ENCODE data around the gene TNFRSF17. TPM values are rescaled to one million over a fixed set of nuclear protein-coding genes. Genes with fewer than 3 reads are reported as not detected.
"Not testable (repeated sequence)": the region's sequence is repeated elsewhere in the genome, so short reads cannot be mapped to it uniquely, and the experiment has no call there.

TNFRSF17 gene
- total and polyA plus RNA-seq, 3 experiments from 2014 or later, result not detected

DNA sequence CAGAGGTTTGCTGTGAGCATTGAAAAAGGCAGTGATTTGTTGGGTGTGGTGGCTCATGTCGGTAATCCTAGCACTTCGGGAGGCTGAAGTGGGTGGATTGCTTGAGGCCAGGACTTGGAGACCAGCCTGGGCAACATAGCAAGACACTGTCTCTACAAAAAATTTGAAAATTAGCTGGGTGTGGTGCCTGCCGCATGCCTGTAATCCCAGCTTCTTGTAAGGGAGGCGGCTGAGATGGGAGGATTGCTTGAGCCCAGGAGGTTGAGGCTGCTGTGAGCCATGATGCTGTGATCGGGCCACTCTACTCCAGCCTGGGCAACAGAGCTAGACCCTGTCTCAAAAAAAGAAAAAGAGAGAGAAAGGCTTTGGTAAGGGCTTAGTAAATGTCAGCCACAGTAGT lies 16.2 kb upstream of the TNFRSF17 start:
- H3K4me1 Mint-ChIP-seq, result no peaks in the 10 kb centered on the region

GRCh38 chr16:11949527-11949926 lies 15.5 kb upstream of the TNFRSF17 start:
- Mint-ChIP-seq H3K27me3 (no peaks in the 10 kb centered on the region), H3K27ac (no peak overlapping the region), H3K4me3 (no peak overlapping the region), H3K36me3 (no peaks in the 10 kb centered on the region), H3K4me1 (no peaks in the 10 kb centered on the region), H3K9me3 (no peaks in the 10 kb centered on the region)
- Histone ChIP-seq H3K27me3 (ENCODE audit: insufficient read depth, low read length, poor library complexity, severe bottlenecking) (no peaks in the 10 kb centered on the region), H3K9me3 (ENCODE audit: low read length) (no peaks in the 10 kb centered on the region), H3K4me3 (ENCODE audit: low read length) (no peak overlapping the region), H3K4me1 (ENCODE audit: insufficient read depth, low read length) (no peaks in the 10 kb centered on the region), H3K36me3 (ENCODE audit: insufficient read depth, low read length) (no peaks in the 10 kb centered on the region), H3K27ac (ENCODE audit: low read depth, low read length) (no peak overlapping the region)
- CTCF ChIA-PET, result interaction anchor here (2.7 kb wide), 1 partner anchor 118 kb away, joined by 18 read pairs; no protein-coding TSS in a partner anchor
- POLR2A ChIA-PET, result no interaction called here
- DNase-seq, result no peak

More for the DNA sequence above, 16.2 kb upstream of the TNFRSF17 start:
- no peaks in the 10 kb centered on the region for H3K36me3 ChIP-seq (ENCODE audit: insufficient read depth, low read length)
- H3K27ac ChIP-seq (ENCODE audit: low read depth, low read length), result no peak overlapping the region
- no peak overlapping the region for H3K27ac Mint-ChIP-seq
- no peak overlapping the region for H3K4me3 ChIP-seq (ENCODE audit: low read length)
- H3K9me3 Mint-ChIP-seq, result no peaks in the 10 kb centered on the region
- no peaks in the 10 kb centered on the region for H3K4me1 ChIP-seq (ENCODE audit: insufficient read depth, low read length)
- no peaks in the 10 kb centered on the region for H3K36me3 Mint-ChIP-seq
- no peak overlapping the region for H3K4me3 Mint-ChIP-seq
- no peak for DNase-seq
- no peaks in the 10 kb centered on the region for H3K27me3 Mint-ChIP-seq
- H3K9me3 ChIP-seq (ENCODE audit: low read length), result no peaks in the 10 kb centered on the region
- H3K27me3 ChIP-seq (ENCODE audit: insufficient read depth, low read length, poor library complexity, severe bottlenecking), result no peaks in the 10 kb centered on the region
- ChIA-PET CTCF (interaction anchor here (2.7 kb wide), 1 partner anchor 119 kb away, joined by 18 read pairs; no protein-coding TSS in a partner anchor), POLR2A (no interaction called here)

DNA sequence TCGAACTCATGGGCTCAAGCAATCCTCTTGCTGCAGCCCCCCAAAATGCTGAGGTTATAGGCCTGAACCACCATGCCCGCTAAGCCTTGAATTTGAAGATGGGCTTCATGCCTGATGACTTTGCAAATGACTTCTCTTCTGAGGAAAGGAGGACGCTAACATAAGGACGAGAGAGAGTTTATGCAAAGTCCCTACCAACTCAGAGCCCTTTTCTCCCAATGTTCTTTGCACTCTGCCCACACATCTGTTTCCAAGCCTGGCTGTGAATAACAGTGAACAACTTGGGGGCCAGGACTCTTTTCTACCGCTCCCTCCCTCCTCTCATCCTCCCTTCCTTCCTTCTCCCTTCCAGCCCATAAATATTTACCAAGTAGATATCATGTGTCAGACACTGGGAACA lies 14.6 kb upstream of the TNFRSF17 start:
- no peak overlapping the region for H3K27ac ChIP-seq (ENCODE audit: low read depth, low read length)
- no peaks in the 10 kb centered on the region for H3K27me3 Mint-ChIP-seq
- no peaks in the 10 kb centered on the region for H3K36me3 Mint-ChIP-seq
- H3K27ac Mint-ChIP-seq, result no peak overlapping the region
- H3K4me3 Mint-ChIP-seq, result no peak overlapping the region
- H3K9me3 Mint-ChIP-seq, result no peaks in the 10 kb centered on the region
- no peaks in the 10 kb centered on the region for H3K36me3 ChIP-seq (ENCODE audit: insufficient read depth, low read length)
- H3K4me1 Mint-ChIP-seq, result no peaks in the 10 kb centered on the region
- no peaks in the 10 kb centered on the region for H3K27me3 ChIP-seq (ENCODE audit: insufficient read depth, low read length, poor library complexity, severe bottlenecking)
- no peak for DNase-seq
- no peak overlapping the region for H3K4me3 ChIP-seq (ENCODE audit: low read length)
- no peaks in the 10 kb centered on the region for H3K4me1 ChIP-seq (ENCODE audit: insufficient read depth, low read length)
- no peaks in the 10 kb centered on the region for H3K9me3 ChIP-seq (ENCODE audit: low read length)
- ChIA-PET CTCF (no interaction called here), POLR2A (no interaction called here)

- not testable (repeated sequence) for H3K27me3 Mint-ChIP-seq
These were observed 11.4 kb upstream of the TNFRSF17 start for GRCh38 chr16:11953576-11953975.

DNA sequence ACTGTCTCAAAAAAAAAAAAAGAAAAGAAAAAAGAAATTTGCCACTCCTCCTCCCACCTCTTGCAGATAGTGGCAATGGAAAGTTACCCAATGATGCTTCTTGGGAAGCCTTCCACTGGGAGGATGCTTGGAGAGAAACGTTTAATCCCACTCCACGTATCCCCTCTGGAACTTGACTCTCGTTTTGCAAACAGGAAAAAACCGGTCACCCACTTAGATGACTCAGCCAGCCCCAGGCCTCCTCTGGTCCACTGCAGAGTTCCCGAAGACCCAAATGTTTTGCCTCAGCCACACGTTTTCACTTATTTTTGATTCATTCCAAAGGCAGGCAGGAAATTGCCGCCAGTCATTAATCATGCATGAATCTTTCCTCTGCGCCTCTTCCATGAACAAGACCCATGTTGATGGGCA lies 9.3 kb upstream of the TNFRSF17 start:
- POLR2A ChIA-PET, result no interaction called here

More at GRCh38 chr16:11953576-11953975, 11.4 kb upstream of the TNFRSF17 start:
- POLR2A ChIA-PET; H3K4me1 ChIP-seq (ENCODE audit: insufficient read depth, low read length); H3K9me3 Mint-ChIP-seq; H3K4me3 ChIP-seq (ENCODE audit: low read length); H3K4me1 Mint-ChIP-seq; CTCF ChIA-PET; H3K27ac Mint-ChIP-seq; H3K36me3 Mint-ChIP-seq; H3K4me3 Mint-ChIP-seq; H3K27ac ChIP-seq (ENCODE audit: low read depth, low read length); DNase-seq; H3K9me3 ChIP-seq (ENCODE audit: low read length); H3K27me3 ChIP-seq (ENCODE audit: insufficient read depth, low read length, poor library complexity, severe bottlenecking); H3K36me3 ChIP-seq (ENCODE audit: insufficient read depth, low read length): not testable (repeated sequence)

DNA sequence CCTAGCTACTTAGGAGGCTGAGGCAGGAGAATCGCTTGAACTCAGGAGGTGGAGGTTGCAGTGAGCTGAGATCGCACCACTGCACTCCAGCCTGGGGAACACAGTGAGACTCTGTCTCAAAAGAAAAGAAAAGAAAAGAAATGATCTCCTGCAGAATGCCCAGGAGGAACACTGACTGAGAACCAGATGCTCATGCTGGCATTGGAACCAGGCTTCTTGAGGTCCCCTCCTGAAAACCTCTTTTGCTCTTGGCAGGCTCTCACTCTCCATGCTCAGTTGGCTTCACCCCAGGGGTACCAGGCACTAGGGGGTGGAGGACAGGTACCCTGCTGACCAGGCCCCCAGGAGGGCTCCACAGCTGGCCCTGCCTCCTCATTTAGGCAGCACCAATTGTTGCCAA lies 8.5 kb upstream of the TNFRSF17 start:
- no peaks in the 10 kb centered on the region for H3K9me3 Mint-ChIP-seq
- H3K27ac Mint-ChIP-seq, result no peak overlapping the region
- DNase-seq, result no peak
- ChIA-PET POLR2A (no interaction called here), CTCF (no interaction called here)
- Histone ChIP-seq H3K9me3 (ENCODE audit: low read length) (no peaks in the 10 kb centered on the region), H3K27me3 (ENCODE audit: insufficient read depth, low read length, poor library complexity, severe bottlenecking) (no peaks in the 10 kb centered on the region), H3K4me1 (ENCODE audit: insufficient read depth, low read length) (no peaks in the 10 kb centered on the region), H3K36me3 (ENCODE audit: insufficient read depth, low read length) (no peaks in the 10 kb centered on the region), H3K27ac (ENCODE audit: low read depth, low read length) (no peak overlapping the region), H3K4me3 (ENCODE audit: low read length) (no peak overlapping the region)
- H3K27me3 Mint-ChIP-seq, result peaks cover 3 to 9% of the 10 kb centered on the region in 2 donors
- H3K36me3 Mint-ChIP-seq, result no peaks in the 10 kb centered on the region
- H3K4me3 Mint-ChIP-seq, result no peak overlapping the region
- H3K4me1 Mint-ChIP-seq, result no peaks in the 10 kb centered on the region

More for the DNA sequence above, 9.3 kb upstream of the TNFRSF17 start:
- Histone ChIP-seq H3K36me3 (ENCODE audit: insufficient read depth, low read length) (no peaks in the 10 kb centered on the region), H3K9me3 (ENCODE audit: low read length) (no peaks in the 10 kb centered on the region), H3K27me3 (ENCODE audit: insufficient read depth, low read length, poor library complexity, severe bottlenecking) (no peaks in the 10 kb centered on the region), H3K4me1 (ENCODE audit: insufficient read depth, low read length) (no peaks in the 10 kb centered on the region), H3K4me3 (ENCODE audit: low read length) (no peak overlapping the region), H3K27ac (ENCODE audit: low read depth, low read length) (no peak overlapping the region)
- CTCF ChIA-PET, result no interaction called here
- no peak for DNase-seq
- H3K9me3 Mint-ChIP-seq, result no peaks in the 10 kb centered on the region
- peak overlapping the region in 1 of 8 donors; percentile 17 for H3K27ac Mint-ChIP-seq
- H3K4me1 Mint-ChIP-seq, result no peaks in the 10 kb centered on the region
- H3K27me3 Mint-ChIP-seq, result peaks cover 3 to 9% of the 10 kb centered on the region in 2 donors
- H3K36me3 Mint-ChIP-seq, result no peaks in the 10 kb centered on the region
- no peak overlapping the region for H3K4me3 Mint-ChIP-seq

GRCh38 chr16:11957591-11958395 lies 7.2 kb upstream of the TNFRSF17 start:
- CTCF ChIA-PET, result no interaction called here
- Mint-ChIP-seq H3K9me3 (no peaks in the 10 kb centered on the region), H3K4me3 (no peak overlapping the region), H3K27ac (no peak overlapping the region), H3K4me1 (no peaks in the 10 kb centered on the region), H3K27me3 (peaks cover 3 to 12% of the 10 kb centered on the region in 2 donors), H3K36me3 (no peaks in the 10 kb centered on the region)
- H3K27me3 ChIP-seq (ENCODE audit: insufficient read depth, low read length, poor library complexity, severe bottlenecking), result no peaks in the 10 kb centered on the region
- no peak for DNase-seq
- no peaks in the 10 kb centered on the region for H3K36me3 ChIP-seq (ENCODE audit: insufficient read depth, low read length)
- H3K4me1 ChIP-seq (ENCODE audit: insufficient read depth, low read length), result no peaks in the 10 kb centered on the region
- POLR2A ChIA-PET, result no interaction called here
- H3K9me3 ChIP-seq (ENCODE audit: low read length), result no peaks in the 10 kb centered on the region
- no peak overlapping the region for H3K4me3 ChIP-seq (ENCODE audit: low read length)
- no peak overlapping the region for H3K27ac ChIP-seq (ENCODE audit: low read depth, low read length)

DNA sequence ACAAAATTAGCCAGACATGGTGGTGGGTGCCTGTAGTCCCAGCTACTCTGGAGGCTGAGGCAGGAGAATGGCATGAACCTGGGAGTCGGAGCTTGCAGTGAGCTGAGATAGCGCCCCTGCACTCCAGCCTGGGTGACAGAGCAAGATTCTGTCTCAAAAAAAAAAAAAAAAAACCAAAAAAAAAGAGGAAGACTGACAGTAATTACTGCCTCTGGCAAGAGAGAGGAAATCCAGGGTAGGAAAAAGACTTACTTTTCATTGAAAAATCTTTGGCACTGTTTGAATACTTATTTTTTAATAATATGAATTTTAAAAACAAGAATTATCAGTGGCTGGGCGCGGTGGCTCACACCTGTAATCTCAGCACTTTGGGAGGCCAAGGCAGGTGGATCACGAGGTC lies 2.6 kb upstream of the TNFRSF17 start:
- H3K9me3 ChIP-seq (ENCODE audit: low read length); H3K36me3 ChIP-seq (ENCODE audit: insufficient read depth, low read length); POLR2A ChIA-PET; DNase-seq; H3K4me3 ChIP-seq (ENCODE audit: low read length); H3K4me1 Mint-ChIP-seq; H3K27me3 ChIP-seq (ENCODE audit: insufficient read depth, low read length, poor library complexity, severe bottlenecking); H3K9me3 Mint-ChIP-seq; H3K4me1 ChIP-seq (ENCODE audit: insufficient read depth, low read length); H3K27ac ChIP-seq (ENCODE audit: low read depth, low read length); H3K36me3 Mint-ChIP-seq; H3K4me3 Mint-ChIP-seq: not testable (repeated sequence)
- CTCF ChIA-PET, result interaction anchor here (0.7 kb wide), 1 partner anchor 555 kb away, joined by 5 read pairs; no protein-coding TSS in a partner anchor
- Mint-ChIP-seq H3K27me3 (peaks cover 9 to 21% of the 10 kb centered on the region in 2 donors), H3K27ac (peak overlapping the region in 1 of 8 donors; percentile 91)

All from CD8-positive, alpha-beta memory T cell (primary cell).